Trophoblast cell (in vitro differentiated cells and primary cell): ENCODE data around the gene SLC10A3.
A peak's percentile ranks its signal among the peaks of the same experiment; 100 is the strongest.

ENCODE experiments used
- DNase-seq, 2 donors: peaks; one replicate each; pipeline ENCODE4 v3.0.0-alpha.2; 2016
- H2AFZ ChIP-seq: 2 replicates; pipeline ENCODE4 v1.6.1; 2013; ENCODE audit warnings: low read length, moderate library complexity, mild to moderate bottlenecking; ENCODE audit not compliant: insufficient read depth, poor library complexity
- H2AK5ac ChIP-seq: 2 replicates; pipeline ENCODE4 v1.6.1; 2013; ENCODE audit warnings: mild to moderate bottlenecking, low read length
- H2BK120ac ChIP-seq: 2 replicates; pipeline ENCODE4 v1.6.1; 2013; ENCODE audit warnings: low read length, mild to moderate bottlenecking, moderate library complexity; ENCODE audit not compliant: insufficient read depth, poor library complexity
- H2BK12ac ChIP-seq: 2 replicates; pipeline ENCODE4 v1.6.1; 2013; ENCODE audit warnings: mild to moderate bottlenecking, low read length, moderate library complexity
- H2BK5ac ChIP-seq: 2 replicates; pipeline ENCODE4 v1.6.1; 2013; ENCODE audit warnings: low read length, low read depth, moderate library complexity, mild to moderate bottlenecking; ENCODE audit not compliant: poor library complexity
- H3K14ac ChIP-seq: 2 replicates; pipeline ENCODE4 v1.6.1; 2013; ENCODE audit warnings: mild to moderate bottlenecking, low read length
- H3K18ac ChIP-seq: 2 replicates; pipeline ENCODE4 v1.6.1; 2013; ENCODE audit warnings: mild to moderate bottlenecking, low read length
- H3K23ac ChIP-seq: 2 replicates; pipeline ENCODE4 v1.6.1; 2013; ENCODE audit warnings: low read length
- H3K27ac ChIP-seq: 2 replicates; pipeline ENCODE4 v1.5.1; 2013; ENCODE audit warnings: low read depth, mild to moderate bottlenecking, inconsistent platforms, low read length, moderate library complexity
- H3K27me3 ChIP-seq: 2 replicates; pipeline ENCODE4 v1.6.1; 2013; ENCODE audit warnings: inconsistent platforms, mild to moderate bottlenecking, low read length, moderate library complexity; ENCODE audit not compliant: insufficient read depth
- H3K36me3 ChIP-seq, 2 experiments: 1 replicate in 1 of 2; 2 replicates in 1 of 2; pipeline ENCODE4 v1.6.1; 2013; ENCODE audit warnings: low read length in 2 of 2, mild to moderate bottlenecking in 2 of 2, moderate library complexity in 1 of 2; ENCODE audit not compliant: insufficient read depth in 2 of 2, control insufficient read depth in 1 of 2
- H3K4ac ChIP-seq: 2 replicates; pipeline ENCODE4 v1.6.1; 2013; ENCODE audit warnings: low read depth, mild to moderate bottlenecking, low read length, moderate library complexity
- H3K4me1 ChIP-seq, 2 experiments: 1 replicate in 1 of 2; 2 replicates in 1 of 2; pipeline ENCODE4 v1.6.1; 2013; ENCODE audit warnings: low read length in 2 of 2, mild to moderate bottlenecking in 2 of 2, moderate library complexity in 1 of 2; ENCODE audit not compliant: insufficient read depth in 2 of 2, control insufficient read depth in 1 of 2
- H3K4me2 ChIP-seq: 2 replicates; pipeline ENCODE4 v1.6.1; 2013; ENCODE audit warnings: inconsistent platforms, mild to moderate bottlenecking, low read length, moderate library complexity
- H3K4me3 ChIP-seq: 2 replicates; pipeline ENCODE4 v1.5.1; 2013; ENCODE audit warnings: mild to moderate bottlenecking, low read depth, low read length, inconsistent platforms
- H3K79me1 ChIP-seq: one replicate; pipeline ENCODE4 v1.6.1; 2013; ENCODE audit warnings: low read length
- H3K79me2 ChIP-seq: 2 replicates; pipeline ENCODE4 v1.6.1; 2013; ENCODE audit warnings: low read length, mild to moderate bottlenecking; ENCODE audit not compliant: control insufficient read depth, insufficient read depth, poor library complexity
- H3K9ac ChIP-seq: 2 replicates; pipeline ENCODE4 v1.6.1; 2013; ENCODE audit warnings: mild to moderate bottlenecking, low read length
- H3K9me3 ChIP-seq: 2 replicates; pipeline ENCODE4 v1.6.1; 2013; ENCODE audit warnings: low read depth, mild to moderate bottlenecking, control low read depth, inconsistent platforms, low read length; ENCODE audit not compliant: insufficient read depth
- H4K12ac ChIP-seq: 2 replicates; pipeline ENCODE4 v1.6.1; 2013; ENCODE audit warnings: low read depth, mild to moderate bottlenecking, low read length, moderate library complexity
- H4K8ac ChIP-seq: 2 replicates; pipeline ENCODE4 v1.6.1; 2013; ENCODE audit warnings: low read depth, mild to moderate bottlenecking, low read length, moderate library complexity
- H4K91ac ChIP-seq: one replicate; pipeline ENCODE4 v1.6.1; 2013; ENCODE audit warnings: low read depth, mild to moderate bottlenecking, low read length, moderate library complexity
- WGBS: extraction: QIAGEN DNeasy Blood & Tissue Kit; methylation state at CpG from one replicate; pipeline ENCODE4 v1.1.7; 2013; ENCODE audit warnings: missing lambda C conversion rate; ENCODE audit not compliant: insufficient read length, insufficient coverage; ENCODE audit errors: extremely low coverage; 5-methylcytosine and 5-hydroxymethylcytosine counted together

SLC10A3 gene

GRCh38 chrX:154457491-154458115 lies 32.8 kb downstream of the SLC10A3 start:
- Histone ChIP-seq H3K79me1 (peaks cover 8% of the 10 kb centered on the region), H3K9me3 (no peaks in the 10 kb centered on the region), H3K4me3 (peak overlapping the region; percentile 92), H3K14ac (no peak overlapping the region), H3K4me1 (peaks cover 0 to 10% of the 10 kb centered on the region in 2 experiments), H2BK120ac (no peak overlapping the region), H3K27ac (peak overlapping the region; percentile 47), H3K36me3 (peaks cover 25 to 27% of the 10 kb centered on the region in 2 experiments), H3K4ac (no peak overlapping the region), H2BK5ac (peak overlapping the region; percentile 46), H3K18ac (no peak overlapping the region), H2BK12ac (no peak overlapping the region), H3K9ac (no peak overlapping the region), H4K12ac (peak overlapping the region; percentile 43), H4K8ac (peak overlapping the region; percentile 34), H4K91ac (peak overlapping the region; percentile 76), H2AFZ (peak overlapping the region; percentile 68), H3K27me3 (no peaks in the 10 kb centered on the region), H3K4me2 (peak overlapping the region; percentile 54), H3K23ac (no peak overlapping the region), H2AK5ac (no peak overlapping the region), H3K79me2 (peaks cover 10% of the 10 kb centered on the region)
- DNase-seq, result peak; percentile 43 to 59
- no CpG with 5 or more reads among the region's 65 CpGs for WGBS

GRCh38 chrX:154452823-154453222 lies 37.6 kb downstream of the SLC10A3 start:
- no peak for DNase-seq
- Histone ChIP-seq H3K36me3 (peaks cover 29 to 42% of the 10 kb centered on the region in 2 experiments), H3K27me3 (no peaks in the 10 kb centered on the region), H2BK120ac (no peak overlapping the region), H3K4me3 (no peak overlapping the region), H3K79me1 (no peaks in the 10 kb centered on the region), H2AK5ac (no peak overlapping the region), H3K9me3 (no peaks in the 10 kb centered on the region), H2BK12ac (no peak overlapping the region), H3K27ac (no peak overlapping the region), H4K12ac (no peak overlapping the region), H3K79me2 (no peaks in the 10 kb centered on the region), H2BK5ac (no peak overlapping the region), H4K8ac (no peak overlapping the region), H3K4me1 (no peaks in the 10 kb centered on the region), H3K4me2 (no peak overlapping the region), H3K4ac (no peak overlapping the region), H4K91ac (no peak overlapping the region), H3K18ac (no peak overlapping the region), H3K9ac (no peak overlapping the region), H3K23ac (no peak overlapping the region), H3K14ac (no peak overlapping the region), H2AFZ (no peak overlapping the region)
- no CpG with 5 or more reads among the region's 9 CpGs for WGBS

DNA sequence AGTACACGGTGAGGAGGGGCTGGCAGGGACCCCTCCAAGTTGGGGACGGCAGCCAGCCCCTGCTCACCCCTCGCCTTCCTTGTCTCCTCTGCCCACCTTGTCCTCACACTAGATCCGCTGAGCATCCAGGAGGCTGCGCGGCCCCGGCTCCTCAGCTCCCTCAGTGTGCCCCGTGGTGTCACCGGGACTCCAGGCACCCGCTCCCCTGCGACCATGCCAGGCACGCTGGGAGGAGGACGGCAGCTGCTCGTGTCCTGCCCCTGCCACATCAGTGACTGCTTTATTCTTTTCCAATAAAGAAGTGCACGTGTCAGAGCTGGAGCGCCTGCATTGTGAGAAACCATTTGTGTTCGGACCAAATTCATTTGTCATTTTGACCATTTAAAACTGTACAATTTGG lies 40.1 kb downstream of the SLC10A3 start:
- H3K9me3 ChIP-seq, result no peaks in the 10 kb centered on the region
- H2AK5ac ChIP-seq, result no peak overlapping the region
- H2BK12ac ChIP-seq, result no peak overlapping the region
- no peak overlapping the region for H4K12ac ChIP-seq
- no peak overlapping the region for H4K8ac ChIP-seq
- H3K14ac ChIP-seq, result no peak overlapping the region
- no peak overlapping the region for H3K4me2 ChIP-seq
- no peak overlapping the region for H2BK120ac ChIP-seq
- H2AFZ ChIP-seq, result no peak overlapping the region
- no peak overlapping the region for H4K91ac ChIP-seq
- H3K4me3 ChIP-seq, result no peak overlapping the region
- no peak overlapping the region for H3K18ac ChIP-seq
- no peak overlapping the region for H3K4ac ChIP-seq
- H3K79me1 ChIP-seq, result no peaks in the 10 kb centered on the region
- H3K27me3 ChIP-seq, result no peaks in the 10 kb centered on the region
- WGBS, result no CpG with 5 or more reads among the region's 17 CpGs
- H3K27ac ChIP-seq, result no peak overlapping the region
- no peak overlapping the region for H3K23ac ChIP-seq
- no peaks in the 10 kb centered on the region for H3K79me2 ChIP-seq
- peaks cover 0 to 3% of the 10 kb centered on the region in 2 experiments for H3K4me1 ChIP-seq
- H2BK5ac ChIP-seq, result no peak overlapping the region
- peaks cover 48 to 65% of the 10 kb centered on the region in 2 experiments for H3K36me3 ChIP-seq
- DNase-seq, result no peak
- no peak overlapping the region for H3K9ac ChIP-seq

DNA sequence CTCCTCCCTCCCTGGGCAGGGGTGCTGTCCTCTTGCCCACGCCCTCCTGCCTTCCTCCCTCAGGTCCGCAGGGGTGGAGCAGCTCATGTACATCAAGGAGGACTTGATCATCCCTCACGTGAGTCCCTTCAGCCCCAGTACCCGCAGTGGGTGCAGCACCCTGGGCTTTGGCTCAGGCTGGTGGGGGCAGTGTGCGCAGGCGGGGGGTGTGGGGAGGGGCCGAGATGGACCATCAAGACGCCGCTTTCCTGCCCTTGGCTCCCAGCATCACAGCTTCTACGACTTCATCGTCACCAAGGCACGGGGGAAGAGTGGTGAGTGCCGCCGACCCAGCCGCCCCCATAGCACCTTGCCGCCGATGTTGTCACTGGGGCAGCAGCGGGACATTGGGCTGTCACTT lies 40.8 kb downstream of the SLC10A3 start:
- H3K36me3 ChIP-seq, result peaks cover 48 to 65% of the 10 kb centered on the region in 2 experiments
- H3K4me1 ChIP-seq, result peaks cover 4 to 9% of the 10 kb centered on the region in 2 experiments
- H3K79me1 ChIP-seq, result peaks cover 3% of the 10 kb centered on the region
- H3K23ac ChIP-seq, result no peak overlapping the region
- H3K4me2 ChIP-seq, result no peak overlapping the region
- no peak overlapping the region for H4K12ac ChIP-seq
- H2AK5ac ChIP-seq, result no peak overlapping the region
- H2BK120ac ChIP-seq, result no peak overlapping the region
- H2BK12ac ChIP-seq, result no peak overlapping the region
- H3K9ac ChIP-seq, result no peak overlapping the region
- H2BK5ac ChIP-seq, result no peak overlapping the region
- no peak overlapping the region for H4K8ac ChIP-seq
- H4K91ac ChIP-seq, result no peak overlapping the region
- no peaks in the 10 kb centered on the region for H3K27me3 ChIP-seq
- no peak overlapping the region for H3K4me3 ChIP-seq
- no peak overlapping the region for H2AFZ ChIP-seq
- WGBS, result no CpG with 5 or more reads among the region's 18 CpGs
- H3K27ac ChIP-seq, result no peak overlapping the region
- no peak for DNase-seq
- no peak overlapping the region for H3K14ac ChIP-seq
- H3K79me2 ChIP-seq, result peaks cover 3% of the 10 kb centered on the region
- H3K18ac ChIP-seq, result no peak overlapping the region
- no peak overlapping the region for H3K4ac ChIP-seq
- H3K9me3 ChIP-seq, result no peaks in the 10 kb centered on the region
